Retina (tissue), 1 donor: ENCODE data around the gene TAMM41.
"Not testable (repeated sequence)": the region's sequence is repeated elsewhere in the genome, so short reads cannot be mapped to it uniquely, and the experiment has no call there.

Experiments
- DNase-seq: peaks from one replicate; pipeline ENCODE4 v3.0.0-alpha.2; 2016

The TAMM41 gene

GRCh38 chr3:11846281-11847266, at the start of gene TAMM41:
Gene TAMM41, minus strand, starts transcription at chr3:11846885. Its CDS starts 249 bp downstream, at chr3:11846636.
- DNase-seq = peak; percentile 92

GRCh38 chr3:11878837-11879236, 32.2 kb upstream of the TAMM41 start:
- no peak for DNase-seq

GRCh38 chr3:11874707-11875106, 28.0 kb upstream of the TAMM41 start:
- not testable (repeated sequence) for DNase-seq

GRCh38 chr3:11863739-11864138, 17.1 kb upstream of the TAMM41 start:
- not testable (repeated sequence) for DNase-seq

GRCh38 chr3:11862584-11862983, 15.9 kb upstream of the TAMM41 start:
- DNase-seq = not testable (repeated sequence)

GRCh38 chr3:11862145-11862544, 15.5 kb upstream of the TAMM41 start:
- DNase-seq = not testable (repeated sequence)

- not testable (repeated sequence) for DNase-seq
Observed at GRCh38 chr3:11860213-11860612, 13.5 kb upstream of the TAMM41 start.

- DNase-seq = no peak
Observed at GRCh38 chr3:11853450-11853849, 6.8 kb upstream of the TAMM41 start.

GRCh38 chr3:11850003-11850402, 3.3 kb upstream of the TAMM41 start:
- DNase-seq = no peak

GRCh38 chr3:11847607-11848006, 922 bp upstream of the TAMM41 start:
- peak; percentile 3 for DNase-seq

- DNase-seq = peak; percentile 2
Observed at GRCh38 chr3:11845651-11846050, 1.0 kb downstream of the TAMM41 start.

- no peak for DNase-seq
Observed at GRCh38 chr3:11844891-11845290, 1.8 kb downstream of the TAMM41 start.

GRCh38 chr3:11835028-11835639, 11.6 kb downstream of the TAMM41 start:
- DNase-seq = no peak

- no peak for DNase-seq
Observed at GRCh38 chr3:11832981-11833905, 13.4 kb downstream of the TAMM41 start.

- no peak for DNase-seq
Observed at GRCh38 chr3:11829416-11829815, 17.3 kb downstream of the TAMM41 start.

- DNase-seq = no peak
Observed at GRCh38 chr3:11826628-11827265, 19.9 kb downstream of the TAMM41 start.

- DNase-seq = no peak
Observed at GRCh38 chr3:11825301-11825700, 21.4 kb downstream of the TAMM41 start.

GRCh38 chr3:11820531-11821041, 26.1 kb downstream of the TAMM41 start:
- DNase-seq = no peak

- DNase-seq = no peak
Observed at GRCh38 chr3:11819146-11819689, 27.5 kb downstream of the TAMM41 start.

- peak; percentile 62 for DNase-seq
Observed at GRCh38 chr3:11818033-11818432, 28.7 kb downstream of the TAMM41 start.

- DNase-seq = no peak
Observed at GRCh38 chr3:11815111-11815510, 31.6 kb downstream of the TAMM41 start.

- no peak for DNase-seq
Observed at GRCh38 chr3:11814663-11815062, 32.0 kb downstream of the TAMM41 start.
